GM19193 (cell line): ENCODE results near the gene PLAAT1.

ENCODE experiments used
- POLR2A ChIP-seq: IDR thresholded peaks from 4 replicates; pipeline ENCODE4 v1.6.1; 2011; ENCODE audit not compliant: insufficient read depth, insufficient read length; ENCODE audit errors: extremely low read depth

The PLAAT1 gene

DNA sequence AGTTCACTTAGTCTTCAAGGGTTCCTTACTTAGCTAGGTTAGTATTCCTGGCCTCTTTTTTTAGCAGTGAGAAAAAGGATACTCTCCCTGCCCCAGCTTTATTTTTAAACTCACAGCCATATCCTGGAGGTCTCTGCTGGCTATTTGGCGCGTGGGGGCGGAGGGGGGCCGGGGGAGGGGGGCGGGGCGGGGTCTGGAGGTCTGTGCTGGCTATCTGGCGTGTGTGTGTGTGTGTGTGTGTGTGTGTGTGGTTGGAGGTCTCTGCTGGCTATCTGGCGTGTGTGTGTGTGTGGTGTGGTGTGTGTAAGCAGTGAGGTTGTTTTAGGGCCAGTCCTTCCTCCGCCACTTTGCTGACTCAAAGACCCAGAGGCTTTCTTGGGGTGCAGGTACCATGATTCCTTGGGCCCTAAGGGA lies 579 bp upstream of the PLAAT1 start:
- TF ChIP-seq POLR2A = no peak

DNA sequence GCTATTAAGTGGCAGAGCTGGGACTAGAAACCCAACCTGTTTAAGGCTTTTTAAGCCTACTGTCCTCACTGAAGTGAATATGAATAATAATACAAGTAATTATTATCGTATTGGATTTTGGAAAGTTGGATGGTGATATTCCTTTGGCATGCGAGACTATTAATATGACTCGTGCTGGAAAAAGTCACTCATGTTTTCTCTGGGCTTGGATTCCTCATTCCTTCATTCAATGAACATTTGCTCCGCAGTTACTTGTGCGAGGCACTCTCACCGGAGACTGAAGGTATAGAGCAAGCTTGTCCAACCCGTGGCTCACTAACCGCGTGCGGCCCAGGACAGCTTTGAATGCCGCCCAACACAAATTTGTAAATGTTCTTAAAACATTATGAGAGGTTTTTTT lies 694 bp downstream of the PLAAT1 start:
- TF ChIP-seq POLR2A = no peak

DNA sequence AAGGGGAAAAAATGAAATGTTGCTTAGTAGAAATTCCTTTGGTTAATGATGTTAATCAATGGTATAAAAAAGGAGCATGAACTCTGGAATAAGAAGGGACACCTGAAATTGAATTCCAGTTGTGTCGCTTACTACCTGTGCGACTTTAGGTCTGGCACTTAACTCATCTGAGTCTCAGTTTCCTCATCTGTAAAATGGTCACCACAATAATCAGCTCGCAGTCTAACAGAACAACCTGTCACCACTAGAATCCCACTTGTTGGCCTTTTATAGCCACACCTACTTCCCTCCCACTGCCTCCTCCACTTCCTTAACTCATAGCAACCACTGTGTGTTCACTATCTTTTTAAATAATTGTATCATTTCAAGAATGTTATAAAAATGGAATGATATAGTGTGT lies 2.5 kb downstream of the PLAAT1 start:
- no peak for TF ChIP-seq POLR2A

DNA sequence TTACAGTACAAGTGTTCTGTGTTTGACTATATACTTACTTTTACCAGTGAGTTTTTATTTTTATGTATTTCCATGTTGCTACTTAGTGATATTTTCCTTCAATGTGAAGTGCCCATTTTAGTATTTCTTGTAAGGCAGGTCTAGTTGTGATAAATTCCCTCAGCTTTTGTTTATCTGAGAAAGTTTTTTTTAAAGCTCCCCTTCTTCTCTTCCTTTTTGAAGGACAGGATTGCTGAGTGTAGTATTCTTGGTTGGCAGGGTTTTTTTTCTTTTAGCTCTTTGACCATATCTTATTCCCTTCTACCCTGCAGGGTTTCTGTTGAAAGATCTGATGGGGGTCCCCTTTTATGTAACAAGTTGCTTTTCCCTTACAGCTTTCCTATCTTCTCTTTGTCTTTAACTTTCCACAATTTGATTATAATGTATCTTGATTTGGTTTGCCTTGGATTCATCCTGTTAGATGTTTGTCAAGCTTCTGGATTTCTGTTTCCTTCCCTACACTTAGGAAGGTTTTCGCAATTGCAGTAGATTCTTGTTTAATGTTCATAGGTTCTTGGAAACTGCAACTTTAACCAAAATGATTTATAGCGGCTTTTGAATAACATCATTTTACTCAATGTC lies 7.9 kb downstream of the PLAAT1 start:
- TF ChIP-seq POLR2A = no peak

DNA sequence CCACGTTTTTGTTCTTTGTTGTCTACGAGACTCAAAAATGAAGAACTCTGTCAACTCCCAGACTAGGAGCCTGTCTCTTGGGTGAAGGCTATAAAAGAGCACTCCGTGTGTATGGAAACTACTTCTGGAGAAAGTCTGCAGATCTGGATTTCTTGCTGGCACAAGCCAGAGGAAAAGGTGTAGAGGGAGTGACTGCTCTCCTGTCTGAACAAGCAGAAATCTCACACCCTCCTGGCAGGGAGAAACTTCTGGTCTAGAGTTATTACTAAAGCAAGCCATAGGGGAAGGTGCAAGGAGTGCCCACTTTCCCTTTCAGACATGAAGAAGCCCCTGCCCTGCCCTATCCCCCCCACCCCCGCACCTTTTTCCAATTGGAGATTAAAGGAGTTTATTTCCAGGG lies 9.5 kb downstream of the PLAAT1 start:
- no peak for TF ChIP-seq POLR2A

DNA sequence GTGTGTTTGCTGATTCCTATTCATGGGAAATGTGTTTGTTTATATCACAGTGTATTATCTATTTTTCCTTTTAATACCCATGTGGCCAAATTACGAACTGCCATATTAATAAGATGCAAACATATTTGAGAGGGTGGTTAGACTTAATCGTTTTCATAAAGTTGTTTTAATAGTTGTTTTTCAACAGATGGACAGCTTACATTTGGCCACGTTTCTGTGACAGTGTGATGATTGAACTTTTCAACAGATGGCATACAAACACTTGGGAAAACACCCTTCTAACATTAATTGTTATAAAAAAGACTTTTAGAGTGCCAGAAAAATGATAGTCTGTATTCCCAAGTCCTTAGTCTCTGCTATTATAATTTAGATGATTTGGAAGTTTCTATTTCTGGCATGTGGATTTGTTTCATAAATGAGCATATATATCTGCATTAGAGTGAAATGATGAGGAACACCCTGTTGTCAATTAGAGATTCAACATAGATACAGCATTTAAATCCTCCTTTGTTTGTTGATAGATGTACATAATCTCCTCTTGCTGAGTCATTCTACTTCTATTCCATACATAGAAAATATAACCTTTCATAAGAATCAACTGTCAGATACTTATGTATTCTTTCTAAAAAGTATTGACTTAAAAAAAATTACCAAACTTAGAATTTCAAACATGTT lies 13.1 kb downstream of the PLAAT1 start:
- no peak for TF ChIP-seq POLR2A

DNA sequence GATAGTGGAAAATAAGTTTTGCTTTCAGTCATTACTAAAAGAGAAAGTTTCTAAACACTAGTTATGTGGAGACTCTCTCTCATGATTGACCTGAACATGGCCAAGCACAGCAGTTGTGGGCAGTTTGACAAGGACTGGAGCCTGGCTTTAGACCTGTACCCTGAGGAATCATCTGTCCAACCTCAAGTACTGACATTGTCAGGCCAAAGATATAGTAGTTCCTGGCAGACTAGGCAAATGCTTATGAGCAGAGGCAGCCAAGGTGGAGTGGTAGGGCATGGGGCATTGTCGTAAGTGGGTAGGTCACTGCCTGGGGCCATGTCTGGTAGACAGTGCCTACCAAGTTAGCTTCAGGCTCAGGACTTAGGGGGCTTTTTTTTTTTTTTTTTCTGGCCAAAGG lies 20.9 kb downstream of the PLAAT1 start:
- TF ChIP-seq POLR2A = no peak

DNA sequence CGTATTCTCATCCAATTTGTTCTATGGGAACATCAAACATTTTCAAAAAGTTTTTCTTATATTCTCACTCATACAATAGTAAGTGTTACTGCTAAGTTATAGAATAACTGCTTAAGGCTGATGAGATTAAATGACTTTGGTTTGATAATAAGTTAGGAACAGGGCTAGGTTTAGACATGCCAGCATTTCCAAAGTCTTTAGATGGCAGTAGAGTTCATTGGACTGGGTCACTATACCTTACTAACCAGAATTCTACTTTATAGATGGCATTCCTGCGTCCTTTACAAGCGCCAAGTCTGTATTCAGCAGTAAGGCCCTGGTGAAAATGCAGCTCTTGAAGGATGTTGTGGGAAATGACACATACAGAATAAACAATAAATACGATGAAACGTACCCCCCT lies 21.7 kb downstream of the PLAAT1 start:
- no peak for TF ChIP-seq POLR2A

- no peak for TF ChIP-seq POLR2A
Measured at GRCh38 chr3:193269343-193270028, 28.5 kb downstream of the PLAAT1 start.

DNA sequence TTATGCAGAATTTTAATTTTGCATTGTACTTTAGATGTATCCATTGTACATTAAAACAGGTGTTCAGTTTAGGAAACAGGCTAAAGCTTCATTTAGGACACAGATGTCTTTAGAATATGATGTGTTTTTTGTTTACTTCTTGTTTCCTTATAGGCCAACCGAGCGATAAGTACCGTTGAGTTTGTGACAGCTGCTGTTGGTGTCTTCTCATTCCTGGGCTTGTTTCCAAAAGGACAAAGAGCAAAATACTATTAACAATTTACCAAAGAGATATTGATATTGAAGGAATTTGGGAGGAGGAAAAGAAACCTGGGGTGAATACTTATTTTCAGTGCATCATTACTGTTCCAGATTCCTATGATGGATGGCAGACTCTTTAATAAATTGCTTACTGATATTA lies 29.4 kb downstream of the PLAAT1 start:
- TF ChIP-seq POLR2A = no peak

GRCh38 chr3:193271101-193271840 lies 30.2 kb downstream of the PLAAT1 start:
- TF ChIP-seq POLR2A = no peak

DNA sequence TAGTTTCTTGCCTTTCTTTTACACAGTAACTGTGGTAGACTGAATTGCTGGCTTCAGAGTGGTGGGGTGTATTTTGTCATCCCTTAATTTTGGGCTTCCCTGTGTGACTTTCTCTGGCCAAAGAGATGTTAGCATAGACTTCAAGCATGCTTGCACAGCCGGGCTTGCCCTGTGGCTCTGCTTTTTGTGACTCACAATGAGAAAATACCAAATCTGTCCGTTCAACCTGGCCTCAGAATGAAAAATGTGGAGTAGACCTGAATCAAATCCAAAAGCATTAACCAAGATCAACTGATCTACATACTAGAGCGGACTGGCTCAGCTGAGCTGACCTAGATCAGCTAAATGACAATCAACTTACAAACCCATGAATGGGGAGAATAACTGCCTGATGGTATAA lies 51.4 kb downstream of the PLAAT1 start:
- no peak for TF ChIP-seq POLR2A

GRCh38 chr3:193295985-193296384 lies 55.0 kb downstream of the PLAAT1 start:
- TF ChIP-seq POLR2A = no peak

- TF ChIP-seq POLR2A = no peak
Measured at GRCh38 chr3:193297421-193297820, 56.4 kb downstream of the PLAAT1 start.

DNA sequence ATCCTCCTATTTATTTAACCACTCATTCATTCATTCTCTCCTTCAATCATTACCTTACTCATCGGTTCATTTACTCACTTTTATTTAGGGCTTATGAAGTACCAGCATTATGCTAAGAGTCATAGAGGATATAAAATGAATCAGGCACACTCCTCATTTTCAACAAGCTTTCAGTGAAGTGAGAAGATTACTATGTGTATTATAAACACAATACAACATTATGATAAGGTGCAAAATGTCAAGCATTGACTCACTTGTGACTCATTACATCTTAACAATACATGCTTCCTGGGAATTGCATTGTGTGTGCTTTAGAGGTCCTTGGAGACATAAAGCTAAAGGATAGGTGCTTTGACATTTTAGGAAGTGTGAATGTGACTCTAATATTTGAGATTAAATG lies 60.4 kb downstream of the PLAAT1 start:
- no peak for TF ChIP-seq POLR2A

DNA sequence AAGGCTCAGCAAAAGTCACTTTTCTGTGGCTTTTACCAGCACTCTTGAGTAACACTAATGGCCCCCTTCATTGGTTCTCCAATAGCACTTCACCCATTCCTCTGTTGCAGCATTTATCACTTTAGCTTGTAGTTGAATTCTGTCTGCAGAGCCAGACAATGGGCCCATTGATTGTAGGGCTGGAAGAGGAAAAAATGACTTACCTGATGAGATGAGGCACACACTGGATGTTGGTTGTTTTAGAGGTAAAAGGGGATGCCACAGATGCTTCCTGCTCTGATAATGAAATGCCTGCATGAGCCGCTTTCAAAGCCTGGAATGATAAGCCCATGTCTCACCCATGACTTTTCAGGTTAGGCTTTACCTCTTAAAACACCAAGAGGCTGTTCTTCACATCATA lies 64.3 kb downstream of the PLAAT1 start:
- no peak for TF ChIP-seq POLR2A

DNA sequence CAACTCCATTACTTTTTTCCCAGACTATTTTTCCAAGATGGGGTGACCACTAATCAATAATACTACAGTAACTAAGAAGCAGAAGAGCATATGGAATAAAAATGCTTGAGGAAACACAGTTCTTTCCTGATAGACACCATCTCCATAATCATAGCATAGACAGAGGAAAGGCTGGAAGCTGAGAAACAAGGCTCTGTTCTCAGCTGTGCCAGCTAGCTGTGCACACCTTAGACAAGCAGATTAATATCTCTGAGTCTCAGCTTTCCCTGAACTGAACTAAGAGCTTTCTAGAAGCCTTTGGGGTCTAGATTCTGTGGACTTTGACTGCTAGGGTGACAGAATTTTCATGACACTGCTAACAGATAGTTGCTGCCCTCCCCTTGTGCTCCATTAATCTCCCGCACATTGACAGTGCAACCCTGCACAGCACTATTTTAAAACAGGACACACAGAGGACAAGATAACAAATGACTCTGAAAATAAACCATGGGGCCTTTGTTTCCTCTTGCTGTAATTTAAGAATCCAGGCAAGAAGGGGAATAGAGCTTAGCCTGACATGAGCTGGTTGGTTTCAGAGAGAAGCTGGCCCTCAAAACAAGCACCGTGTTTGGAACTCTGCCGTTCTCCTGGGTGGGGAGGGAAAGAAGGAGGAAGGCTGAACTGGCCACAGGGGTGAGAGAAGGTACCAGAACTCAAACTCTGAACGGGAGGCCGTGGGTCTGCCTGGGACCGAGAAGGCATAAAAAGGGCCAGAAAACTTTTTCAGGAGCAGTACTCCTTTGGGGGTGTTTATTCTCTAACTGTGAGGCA lies 70.1 kb downstream of the PLAAT1 start:
- TF ChIP-seq POLR2A = no peak
